Measurements from ENCODE around the gene SPTLC3. TPM values are rescaled to one million over a fixed set of nuclear protein-coding genes. Genes with fewer than 3 reads are reported as not detected.

The SPTLC3 gene
- total and polyA plus RNA-seq, 2 of the 13 experiments (the other 11 are each of a cell fraction or from before 2014, with no cell fraction given), result 20.5 to 95.6 TPM

DNA sequence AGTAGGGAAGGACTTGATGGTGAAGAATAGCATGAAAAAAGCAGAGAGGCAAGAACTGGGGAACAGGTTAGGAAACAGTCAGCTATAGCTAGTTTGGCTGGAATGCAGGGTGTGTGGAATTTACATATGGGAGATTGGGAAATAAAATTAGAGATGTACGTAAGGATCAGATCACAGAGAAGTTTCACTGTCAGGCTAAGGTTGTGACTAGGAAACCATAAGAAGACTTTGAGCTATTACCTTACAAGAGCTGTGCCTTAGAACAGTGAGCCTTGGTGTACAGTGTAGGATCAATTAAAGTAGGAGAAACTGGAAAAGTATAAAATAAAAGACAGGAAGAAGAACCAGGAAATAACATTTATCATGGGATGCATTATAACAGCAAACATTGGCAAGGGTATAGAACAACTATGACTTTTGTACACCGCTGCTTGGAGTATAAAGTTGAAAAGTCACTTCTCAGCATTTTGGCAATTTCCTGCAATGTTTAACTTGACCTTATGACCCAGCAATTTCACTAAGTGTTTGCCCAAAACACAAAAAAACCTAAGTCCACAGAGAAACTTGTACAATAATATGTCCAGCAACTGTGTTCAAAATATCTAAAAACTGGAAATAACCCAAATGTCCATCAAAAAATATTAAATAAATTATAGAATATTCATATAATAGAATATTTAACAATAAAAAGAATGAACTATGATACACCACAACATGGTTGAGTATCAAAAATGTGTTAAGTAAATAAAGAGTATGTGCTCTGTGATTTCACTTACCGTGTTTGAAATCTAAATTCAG lies 31.2 kb upstream of the SPTLC3 start (continued):
- TF ChIP-seq, protein P1, sequence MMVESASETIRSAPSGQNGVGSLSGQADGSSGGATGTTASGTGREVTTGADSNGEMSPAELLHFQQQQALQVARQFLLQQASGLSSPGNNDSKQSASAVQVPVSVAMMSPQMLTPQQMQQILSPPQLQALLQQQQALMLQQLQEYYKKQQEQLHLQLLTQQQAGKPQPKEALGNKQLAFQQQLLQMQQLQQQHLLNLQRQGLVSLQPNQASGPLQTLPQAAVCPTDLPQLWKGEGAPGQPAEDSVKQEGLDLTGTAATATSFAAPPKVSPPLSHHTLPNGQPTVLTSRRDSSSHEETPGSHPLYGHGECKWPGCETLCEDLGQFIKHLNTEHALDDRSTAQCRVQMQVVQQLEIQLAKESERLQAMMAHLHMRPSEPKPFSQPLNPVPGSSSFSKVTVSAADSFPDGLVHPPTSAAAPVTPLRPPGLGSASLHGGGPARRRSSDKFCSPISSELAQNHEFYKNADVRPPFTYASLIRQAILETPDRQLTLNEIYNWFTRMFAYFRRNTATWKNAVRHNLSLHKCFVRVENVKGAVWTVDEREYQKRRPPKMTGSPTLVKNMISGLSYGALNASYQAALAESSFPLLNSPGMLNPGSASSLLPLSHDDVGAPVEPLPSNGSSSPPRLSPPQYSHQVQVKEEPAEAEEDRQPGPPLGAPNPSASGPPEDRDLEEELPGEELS (CRISPR knock-in tag; IDR thresholded peaks at IDR 0.05), result peak; percentile 94
- TF ChIP-seq, protein P2, sequence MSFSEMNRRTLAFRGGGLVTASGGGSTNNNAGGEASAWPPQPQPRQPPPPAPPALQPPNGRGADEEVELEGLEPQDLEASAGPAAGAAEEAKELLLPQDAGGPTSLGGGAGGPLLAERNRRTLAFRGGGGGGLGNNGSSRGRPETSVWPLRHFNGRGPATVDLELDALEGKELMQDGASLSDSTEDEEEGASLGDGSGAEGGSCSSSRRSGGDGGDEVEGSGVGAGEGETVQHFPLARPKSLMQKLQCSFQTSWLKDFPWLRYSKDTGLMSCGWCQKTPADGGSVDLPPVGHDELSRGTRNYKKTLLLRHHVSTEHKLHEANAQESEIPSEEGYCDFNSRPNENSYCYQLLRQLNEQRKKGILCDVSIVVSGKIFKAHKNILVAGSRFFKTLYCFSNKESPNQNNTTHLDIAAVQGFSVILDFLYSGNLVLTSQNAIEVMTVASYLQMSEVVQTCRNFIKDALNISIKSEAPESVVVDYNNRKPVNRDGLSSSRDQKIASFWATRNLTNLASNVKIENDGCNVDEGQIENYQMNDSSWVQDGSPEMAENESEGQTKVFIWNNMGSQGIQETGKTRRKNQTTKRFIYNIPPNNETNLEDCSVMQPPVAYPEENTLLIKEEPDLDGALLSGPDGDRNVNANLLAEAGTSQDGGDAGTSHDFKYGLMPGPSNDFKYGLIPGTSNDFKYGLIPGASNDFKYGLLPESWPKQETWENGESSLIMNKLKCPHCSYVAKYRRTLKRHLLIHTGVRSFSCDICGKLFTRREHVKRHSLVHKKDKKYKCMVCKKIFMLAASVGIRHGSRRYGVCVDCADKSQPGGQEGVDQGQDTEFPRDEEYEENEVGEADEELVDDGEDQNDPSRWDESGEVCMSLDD (CRISPR knock-in tag; IDR thresholded peaks at IDR 0.05; ENCODE audit: borderline replicate concordance), result no peak
- TF ChIP-seq, protein P3, sequence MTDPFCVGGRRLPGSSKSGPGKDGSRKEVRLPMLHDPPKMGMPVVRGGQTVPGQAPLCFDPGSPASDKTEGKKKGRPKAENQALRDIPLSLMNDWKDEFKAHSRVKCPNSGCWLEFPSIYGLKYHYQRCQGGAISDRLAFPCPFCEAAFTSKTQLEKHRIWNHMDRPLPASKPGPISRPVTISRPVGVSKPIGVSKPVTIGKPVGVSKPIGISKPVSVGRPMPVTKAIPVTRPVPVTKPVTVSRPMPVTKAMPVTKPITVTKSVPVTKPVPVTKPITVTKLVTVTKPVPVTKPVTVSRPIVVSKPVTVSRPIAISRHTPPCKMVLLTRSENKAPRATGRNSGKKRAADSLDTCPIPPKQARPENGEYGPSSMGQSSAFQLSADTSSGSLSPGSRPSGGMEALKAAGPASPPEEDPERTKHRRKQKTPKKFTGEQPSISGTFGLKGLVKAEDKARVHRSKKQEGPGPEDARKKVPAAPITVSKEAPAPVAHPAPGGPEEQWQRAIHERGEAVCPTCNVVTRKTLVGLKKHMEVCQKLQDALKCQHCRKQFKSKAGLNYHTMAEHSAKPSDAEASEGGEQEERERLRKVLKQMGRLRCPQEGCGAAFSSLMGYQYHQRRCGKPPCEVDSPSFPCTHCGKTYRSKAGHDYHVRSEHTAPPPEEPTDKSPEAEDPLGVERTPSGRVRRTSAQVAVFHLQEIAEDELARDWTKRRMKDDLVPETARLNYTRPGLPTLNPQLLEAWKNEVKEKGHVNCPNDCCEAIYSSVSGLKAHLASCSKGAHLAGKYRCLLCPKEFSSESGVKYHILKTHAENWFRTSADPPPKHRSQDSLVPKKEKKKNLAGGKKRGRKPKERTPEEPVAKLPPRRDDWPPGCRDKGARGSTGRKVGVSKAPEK (CRISPR knock-in tag; IDR thresholded peaks at IDR 0.05; ENCODE audit: borderline replicate concordance), result peak; percentile 7; the same call in 1 of the 2 replicates
- TF ChIP-seq ZNF24 (IDR thresholded peaks at IDR 0.05) (no peak), FIP1L1 (IDR thresholded peaks at IDR 0.05; ENCODE audit: borderline replicate concordance, insufficient read depth, low read depth, low read length) (no peak), MXI1 (IDR thresholded peaks at IDR 0.05; ENCODE audit: borderline replicate concordance, low read depth, low read length) (no peak), FOXJ3 (CRISPR knock-in tag; IDR thresholded peaks at IDR 0.05; ENCODE audit: borderline replicate concordance) (peak; percentile 84; the same call in 1 of the 2 replicates), ZFP37 (CRISPR knock-in tag; IDR thresholded peaks at IDR 0.05; ENCODE audit: borderline replicate concordance) (no peak), NCOA1 (CRISPR knock-in tag; IDR thresholded peaks at IDR 0.05) (no peak), TEAD3 (CRISPR knock-in tag; optimal IDR thresholded peaks at IDR 0.05; ENCODE audit: borderline replicate concordance) (peak; percentile 22), ZNF709 (CRISPR knock-in tag; IDR thresholded peaks at IDR 0.05) (no peak), ZNF501 (CRISPR knock-in tag; IDR thresholded peaks at IDR 0.05) (no peak), CREM (IDR thresholded peaks at IDR 0.05) (peak; percentile 88), CREM (CRISPR knock-in tag; IDR thresholded peaks at IDR 0.05) (no peak), ZNF224 (CRISPR knock-in tag; IDR thresholded peaks at IDR 0.05) (no peak), THYN1 (CRISPR knock-in tag; IDR thresholded peaks at IDR 0.05; ENCODE audit: borderline replicate concordance, low read depth) (no peak), ZNF292 (CRISPR knock-in tag; IDR thresholded peaks at IDR 0.05; ENCODE audit: borderline replicate concordance, low read depth) (0 out of 2 replicates have a peak, but pooled peaks have one; percentile 51), CHD4 (IDR thresholded peaks at IDR 0.05; ENCODE audit: borderline replicate concordance, low read length) (no peak)
- TF ChIP-seq, protein P4, sequence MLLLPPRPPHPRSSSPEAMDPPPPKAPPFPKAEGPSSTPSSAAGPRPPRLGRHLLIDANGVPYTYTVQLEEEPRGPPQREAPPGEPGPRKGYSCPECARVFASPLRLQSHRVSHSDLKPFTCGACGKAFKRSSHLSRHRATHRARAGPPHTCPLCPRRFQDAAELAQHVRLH (CRISPR knock-in tag; IDR thresholded peaks at IDR 0.05; ENCODE audit: borderline replicate concordance, low read depth), result no peak
- TF ChIP-seq, protein P5, sequence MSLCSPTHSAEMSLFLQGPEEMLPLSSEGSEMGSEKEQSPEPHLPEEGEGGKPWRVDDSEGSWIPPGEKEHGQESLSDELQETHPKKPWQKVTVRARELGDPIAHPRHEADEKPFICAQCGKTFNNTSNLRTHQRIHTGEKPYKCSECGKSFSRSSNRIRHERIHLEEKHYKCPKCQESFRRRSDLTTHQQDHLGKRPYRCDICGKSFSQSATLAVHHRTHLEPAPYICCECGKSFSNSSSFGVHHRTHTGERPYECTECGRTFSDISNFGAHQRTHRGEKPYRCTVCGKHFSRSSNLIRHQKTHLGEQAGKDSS (CRISPR knock-in tag; IDR thresholded peaks at IDR 0.05; ENCODE audit: borderline replicate concordance, low read depth), result no peak
